Duodenal mucosa (tissue), 2 donors: Measurements from ENCODE around the gene GRK1.
"Not testable (repeated sequence)": the region's sequence is repeated elsewhere in the genome, so short reads cannot be mapped to it uniquely, and the experiment has no call there.

ENCODE experiments used
- H3K27ac ChIP-seq: one replicate; pipeline ENCODE4 v1.7.0; 2013; ENCODE audit warnings: low read depth, low read length
- H3K27me3 ChIP-seq, 2 donors: one replicate each; pipeline ENCODE4 v1.7.0; 2013; ENCODE audit warnings: low read length in 2 of 2, control low read depth in 1 of 2; ENCODE audit not compliant: insufficient read depth in 2 of 2, control insufficient read depth in 1 of 2
- H3K36me3 ChIP-seq, 2 donors: one replicate each; pipeline ENCODE4 v1.7.0; 2013; ENCODE audit warnings: low read length in 2 of 2, control low read depth in 1 of 2; ENCODE audit not compliant: insufficient read depth in 2 of 2, control insufficient read depth in 1 of 2
- H3K4me1 ChIP-seq, 2 donors: one replicate each; pipeline ENCODE4 v1.7.0; 2013; ENCODE audit warnings: low read length in 2 of 2, control low read depth in 1 of 2; ENCODE audit not compliant: insufficient read depth in 2 of 2, control insufficient read depth in 1 of 2
- H3K4me3 ChIP-seq, 2 donors: one replicate each; pipeline ENCODE4 v1.7.0; 2013; ENCODE audit warnings: low read length in 2 of 2, low read depth in 1 of 2
- H3K9ac ChIP-seq, 2 donors: one replicate each; pipeline ENCODE4 v1.7.0; 2013; ENCODE audit warnings: low read length in 2 of 2, low read depth in 1 of 2
- H3K9me3 ChIP-seq, 2 donors: one replicate each; pipeline ENCODE4 v1.7.0; 2013; ENCODE audit warnings: low read length in 2 of 2, control low read depth in 1 of 2; ENCODE audit not compliant: control insufficient read depth in 1 of 2

The GRK1 gene

GRCh38 chr13:113749967-113750366, 82.9 kb downstream of the GRK1 start:
- no peaks in the 10 kb centered on the region for H3K36me3 ChIP-seq
- H3K4me3 ChIP-seq = no peak overlapping the region
- no peak overlapping the region for H3K27ac ChIP-seq
- H3K9me3 ChIP-seq = no peaks in the 10 kb centered on the region
- H3K4me1 ChIP-seq = peaks cover 11 to 16% of the 10 kb centered on the region in 2 donors
- H3K27me3 ChIP-seq = no peaks in the 10 kb centered on the region
- no peak overlapping the region for H3K9ac ChIP-seq

- Histone ChIP-seq H3K4me3 (no peak overlapping the region), H3K9me3 (no peaks in the 10 kb centered on the region), H3K27ac (no peak overlapping the region), H3K27me3 (no peaks in the 10 kb centered on the region), H3K9ac (no peak overlapping the region), H3K4me1 (peaks cover 9 to 13% of the 10 kb centered on the region in 2 donors), H3K36me3 (no peaks in the 10 kb centered on the region)
Observed at GRCh38 chr13:113750554-113751399, 83.8 kb downstream of the GRK1 start.

GRCh38 chr13:113751491-113751890, 84.5 kb downstream of the GRK1 start:
- Histone ChIP-seq H3K27ac (no peak overlapping the region), H3K9me3 (no peaks in the 10 kb centered on the region), H3K4me3 (no peak overlapping the region), H3K4me1 (peaks cover 4 to 11% of the 10 kb centered on the region in 2 donors), H3K36me3 (no peaks in the 10 kb centered on the region), H3K9ac (no peak overlapping the region), H3K27me3 (no peaks in the 10 kb centered on the region)

GRCh38 chr13:113752211-113752986, 85.4 kb downstream of the GRK1 start:
- not testable (repeated sequence) for H3K27ac ChIP-seq, H3K9me3 ChIP-seq, H3K4me3 ChIP-seq, H3K36me3 ChIP-seq, H3K9ac ChIP-seq, H3K27me3 ChIP-seq
- peaks cover 4 to 11% of the 10 kb centered on the region in 2 donors for H3K4me1 ChIP-seq

- Histone ChIP-seq H3K4me3 (no peak overlapping the region), H3K9ac (no peak overlapping the region), H3K27ac (no peak overlapping the region)
Observed at GRCh38 chr13:113753171-113753570, 86.2 kb downstream of the GRK1 start.

GRCh38 chr13:113754242-113754641, 87.2 kb downstream of the GRK1 start:
- H3K4me1 ChIP-seq = peaks cover 10 to 18% of the 10 kb centered on the region in 2 donors
- no peak overlapping the region for H3K9ac ChIP-seq
- H3K9me3 ChIP-seq = no peaks in the 10 kb centered on the region
- no peak overlapping the region for H3K27ac ChIP-seq
- no peaks in the 10 kb centered on the region for H3K27me3 ChIP-seq
- H3K36me3 ChIP-seq = no peaks in the 10 kb centered on the region
- H3K4me3 ChIP-seq = no peak overlapping the region

More at GRCh38 chr13:113753171-113753570, 86.2 kb downstream of the GRK1 start:
- Histone ChIP-seq H3K4me1 (peaks cover 4 to 12% of the 10 kb centered on the region in 2 donors), H3K9me3 (no peaks in the 10 kb centered on the region), H3K27me3 (no peaks in the 10 kb centered on the region), H3K36me3 (no peaks in the 10 kb centered on the region)

GRCh38 chr13:113754691-113755090, 87.7 kb downstream of the GRK1 start:
- peaks cover 15 to 22% of the 10 kb centered on the region in 2 donors for H3K4me1 ChIP-seq
- H3K27ac ChIP-seq = no peak overlapping the region
- H3K9me3 ChIP-seq = no peaks in the 10 kb centered on the region
- H3K36me3 ChIP-seq = no peaks in the 10 kb centered on the region
- no peak overlapping the region for H3K9ac ChIP-seq
- H3K4me3 ChIP-seq = no peak overlapping the region
- peaks cover under 1 to 4% of the 10 kb centered on the region in 2 donors for H3K27me3 ChIP-seq

- Histone ChIP-seq H3K27ac (no peak overlapping the region), H3K27me3 (peaks cover 11 to 12% of the 10 kb centered on the region in 2 donors), H3K4me3 (no peak overlapping the region), H3K36me3 (no peaks in the 10 kb centered on the region), H3K9ac (no peak overlapping the region), H3K4me1 (peaks cover 18 to 25% of the 10 kb centered on the region in 2 donors), H3K9me3 (no peaks in the 10 kb centered on the region)
Observed at GRCh38 chr13:113756441-113757097, 89.5 kb downstream of the GRK1 start.

- Histone ChIP-seq H3K27ac (peak within 1 kb of the TSS; percentile 45), H3K9ac (peak within 1 kb of the TSS; percentile 63 to 66), H3K4me1 (peaks cover 15 to 16% of the 10 kb centered on the region in 2 donors), H3K4me3 (peak within 1 kb of the TSS; percentile 76), H3K36me3 (no peaks in the 10 kb centered on the region), H3K27me3 (peaks cover 11 to 13% of the 10 kb centered on the region in 2 donors), H3K9me3 (no peaks in the 10 kb centered on the region)
Observed at GRCh38 chr13:113758651-113759524, 91.9 kb downstream of the GRK1 start, which contains the start of gene TMEM255B. TMEM255B (plus strand) TSS chr13:113759226; CDS start chr13:113759270, 44 bp downstream.
